GM12892 (cell line): ENCODE results near the gene CDRT4.

ENCODE experiments used
- POLR2A ChIP-seq: IDR thresholded peaks from 2 replicates; pipeline ENCODE4 v1.6.1; 2011; ENCODE audit warnings: low read depth, low read length, control low read depth
- POLR2AphosphoS5 ChIP-seq: IDR thresholded peaks from 2 replicates; pipeline ENCODE4 v1.6.1; 2011; ENCODE audit warnings: low read depth, low read length, control low read depth
- TAF1 ChIP-seq: IDR thresholded peaks from 2 replicates; pipeline ENCODE4 v1.6.1; 2011; ENCODE audit warnings: low read depth, mild to moderate bottlenecking, control low read depth, low read length, borderline replicate concordance

- TF ChIP-seq POLR2AphosphoS5 (no peak), POLR2A (no peak), TAF1 (no peak)
Measured at GRCh38 chr17:15418781-15419180, 48.6 kb downstream of the CDRT4 start.
